Uterus (tissue), 4 donors: ENCODE results near the gene OAT. TPM values are rescaled to one million over a fixed set of nuclear protein-coding genes. Genes with fewer than 3 reads are reported as not detected.

ENCODE experiments used
- DNase-seq, 2 donors: peaks; one replicate each; pipeline ENCODE4 v3.0.0-alpha.2; 2019 to 2020
- H3K27ac ChIP-seq, 2 donors: fragments of 200-600 bp; sonication (generic); 1 replicate in 1 of 2; 2 replicates in 1 of 2; pipeline ENCODE4 v1.5.1; 2016 to 2018
- H3K27me3 ChIP-seq, 2 donors: fragments of 200-600 bp; sonication (generic); one replicate each; pipeline ENCODE4 v1.5.1; 2018 to 2019; ENCODE audit warnings: control low read depth in 1 of 2
- H3K36me3 ChIP-seq, 2 donors: fragments of 200-600 bp; sonication (generic); one replicate each; pipeline ENCODE4 v1.5.1; 2019; ENCODE audit warnings: control low read depth in 1 of 2
- H3K4me1 ChIP-seq, 2 donors: fragments of 200-600 bp; sonication (generic); one replicate each; pipeline ENCODE4 v1.5.1; 2018 to 2019; ENCODE audit warnings: control low read depth in 1 of 2
- H3K4me3 ChIP-seq, 2 donors: fragments of 200-600 bp; sonication (generic); 1 replicate in 1 of 2; 2 replicates in 1 of 2; pipeline ENCODE4 v1.5.1; 2018 to 2019; ENCODE audit warnings: mild to moderate bottlenecking in 1 of 2
- H3K9me3 ChIP-seq, 2 donors: fragments of 200-600 bp; sonication (generic); one replicate each; pipeline ENCODE4 v1.5.1; 2019; ENCODE audit warnings: control low read depth in 1 of 2
- CTCF ChIP-seq, 4 experiments: fragments of 200-600 bp in 2 of 4; fragments of 450-650 bp in 2 of 4; sonication (generic) in 2 of 4; IDR thresholded peaks; one replicate each; pipeline ENCODE4 v1.5.1; 2016 to 2019; ENCODE audit warnings: antibody characterized with exemption in 4 of 4, mild to moderate bottlenecking in 2 of 4, moderate library complexity in 1 of 4
- POLR2A ChIP-seq, 2 donors: fragments of 450-650 bp; IDR thresholded peaks; one replicate each; pipeline ENCODE4 v1.6.1; 2016; ENCODE audit warnings: antibody characterized with exemption in 2 of 2, mild to moderate bottlenecking in 1 of 2, moderate library complexity in 1 of 2
- intact Hi-C: fragments of 100-400 bp; cut with DNase I; formaldehyde crosslinking; loops from one replicate; pipeline ENCODE4 v1.15.1; 2023; ENCODE audit warnings: low total_unique reads
- total RNA-seq, 4 donors: library from RNA; depleted of rRNA in 3 of 4; stranded (reverse); fragments of >200 nt in 3 of 4; gene quantifications; one replicate each; pipeline versions ENCODE4 v1.1.0 to v1.2.4, GENCODE V29; 2014 to 2023
- donor health status: DM: yes; HTN: yes; CAD: no.

The OAT gene
- total RNA-seq, 4 donors from 2014 or later: 75.3 to 175 (median 97.6) TPM

GRCh38 chr10:124422742-124423141, 4.0 kb upstream of the OAT start:
- no peaks in the 10 kb centered on the region for H3K36me3 ChIP-seq
- intact Hi-C loops: no loop called here
- TF ChIP-seq POLR2A (IDR thresholded peaks at IDR 0.05) (no peak), CTCF (IDR thresholded peaks at IDR 0.05) (no peak)
- H3K27me3 ChIP-seq: no peaks in the 10 kb centered on the region
- H3K4me1 ChIP-seq: no peaks in the 10 kb centered on the region
- H3K9me3 ChIP-seq: no peaks in the 10 kb centered on the region
- H3K4me3 ChIP-seq: no peak overlapping the region
- no peak overlapping the region for H3K27ac ChIP-seq
- no peak for DNase-seq

GRCh38 chr10:124420254-124420653, 1.5 kb upstream of the OAT start:
- Histone ChIP-seq H3K36me3 (no peaks in the 10 kb centered on the region), H3K9me3 (no peaks in the 10 kb centered on the region), H3K4me1 (peaks cover 0 to under 1% of the 10 kb centered on the region in 2 donors), H3K27me3 (no peaks in the 10 kb centered on the region), H3K4me3 (no peak overlapping the region), H3K27ac (no peak overlapping the region)
- TF ChIP-seq CTCF (IDR thresholded peaks at IDR 0.05) (no peak), POLR2A (IDR thresholded peaks at IDR 0.05) (no peak)
- intact Hi-C loops: no loop called here
- DNase-seq: no peak

- TF ChIP-seq POLR2A (IDR thresholded peaks at IDR 0.05): no peak
- no peak for TF ChIP-seq CTCF (IDR thresholded peaks at IDR 0.05)
- Histone ChIP-seq H3K27ac (no peak overlapping the region), H3K36me3 (no peaks in the 10 kb centered on the region), H3K4me1 (peaks cover 0 to 3% of the 10 kb centered on the region in 2 donors), H3K4me3 (no peak overlapping the region), H3K9me3 (no peaks in the 10 kb centered on the region), H3K27me3 (no peaks in the 10 kb centered on the region)
- DNase-seq: peak in 1 of 2 donors; percentile 17
- intact Hi-C loops: no loop called here
Observed at GRCh38 chr10:124419635-124420034, 912 bp upstream of the OAT start.

- Histone ChIP-seq H3K4me1 (peaks cover 0 to 3% of the 10 kb centered on the region in 2 donors), H3K27me3 (no peaks in the 10 kb centered on the region), H3K4me3 (peak overlapping the region; percentile 54 to 80), H3K9me3 (no peaks in the 10 kb centered on the region), H3K27ac (peak overlapping the region; percentile 89), H3K36me3 (no peaks in the 10 kb centered on the region)
- TF ChIP-seq CTCF (IDR thresholded peaks at IDR 0.05): no peak
- no peak for TF ChIP-seq POLR2A (IDR thresholded peaks at IDR 0.05)
- intact Hi-C loops: no loop called here
- DNase-seq: peak; percentile 46 to 55
Observed at GRCh38 chr10:124417895-124418725, 613 bp downstream of the OAT start.

GRCh38 chr10:124416733-124417132, 2.0 kb downstream of the OAT start:
- H3K4me3 ChIP-seq: no peak overlapping the region
- no peaks in the 10 kb centered on the region for H3K36me3 ChIP-seq
- no peaks in the 10 kb centered on the region for H3K27me3 ChIP-seq
- no peak for TF ChIP-seq POLR2A (IDR thresholded peaks at IDR 0.05)
- TF ChIP-seq CTCF (IDR thresholded peaks at IDR 0.05): no peak
- H3K4me1 ChIP-seq: peaks cover 0 to 3% of the 10 kb centered on the region in 2 donors
- peak overlapping the region in 1 of 2 donors; percentile 89 for H3K27ac ChIP-seq
- DNase-seq: no peak
- intact Hi-C loops: no loop called here
- no peaks in the 10 kb centered on the region for H3K9me3 ChIP-seq
